HG02884 (cell line): Measurements from ENCODE around the gene GEMIN7.

Source experiments
- ATAC-seq: cut with Tn5 transposase; IDR thresholded peaks from one replicate; pipeline ENCODE4 v1.9.1; 2021; ENCODE audit warnings: mild to moderate bottlenecking, moderate library complexity; ENCODE audit not compliant: unreplicated experiment

The GEMIN7 gene, protein sequence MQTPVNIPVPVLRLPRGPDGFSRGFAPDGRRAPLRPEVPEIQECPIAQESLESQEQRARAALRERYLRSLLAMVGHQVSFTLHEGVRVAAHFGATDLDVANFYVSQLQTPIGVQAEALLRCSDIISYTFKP

DNA sequence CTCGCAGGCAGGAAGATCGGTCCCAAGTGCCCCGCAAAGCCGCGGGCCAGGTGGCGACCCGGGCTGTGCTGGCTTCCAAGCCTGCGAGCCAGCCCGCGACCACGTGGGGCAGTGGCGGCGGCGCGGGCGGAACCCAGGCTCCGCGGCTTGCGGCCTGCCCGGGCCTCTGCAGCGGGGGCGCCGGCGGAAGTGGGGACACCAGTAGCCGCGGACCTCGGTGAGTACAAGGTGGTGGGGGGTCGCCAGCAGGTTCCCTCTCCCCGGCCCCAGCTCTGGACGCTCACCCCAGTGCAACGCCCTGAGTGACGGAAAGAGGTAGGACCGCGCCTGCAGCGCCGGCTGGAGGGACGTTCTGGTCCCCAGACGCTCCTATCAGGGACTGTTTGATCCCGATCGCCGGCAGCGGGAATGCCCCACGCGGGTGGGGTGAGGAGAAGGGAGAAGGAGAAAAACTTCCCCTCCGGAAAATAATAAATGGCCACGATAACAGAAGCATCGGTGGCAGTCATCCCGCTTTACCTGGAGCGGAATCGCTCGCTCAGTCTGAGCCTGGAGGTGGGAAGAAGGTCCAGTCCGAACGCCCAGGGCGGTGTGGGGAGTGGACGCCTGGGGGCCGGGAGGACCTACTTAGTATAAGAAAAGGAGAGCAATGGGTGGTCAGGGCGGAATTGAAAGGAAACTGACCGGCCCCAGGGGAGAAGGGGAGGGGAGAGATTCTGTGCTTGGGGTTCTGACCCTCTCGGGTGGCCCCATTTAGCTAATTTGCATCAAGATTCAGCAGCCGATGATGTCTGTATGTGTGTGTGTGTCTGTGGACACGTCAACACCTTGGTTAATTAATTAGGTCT is at the start of gene GEMIN7:
Gene GEMIN7, plus strand, starts transcription at position 198 of the 848 bp plus-strand sequence. CDS start 10,855 bp downstream, outside the sequence.
- ATAC-seq = no peak

DNA sequence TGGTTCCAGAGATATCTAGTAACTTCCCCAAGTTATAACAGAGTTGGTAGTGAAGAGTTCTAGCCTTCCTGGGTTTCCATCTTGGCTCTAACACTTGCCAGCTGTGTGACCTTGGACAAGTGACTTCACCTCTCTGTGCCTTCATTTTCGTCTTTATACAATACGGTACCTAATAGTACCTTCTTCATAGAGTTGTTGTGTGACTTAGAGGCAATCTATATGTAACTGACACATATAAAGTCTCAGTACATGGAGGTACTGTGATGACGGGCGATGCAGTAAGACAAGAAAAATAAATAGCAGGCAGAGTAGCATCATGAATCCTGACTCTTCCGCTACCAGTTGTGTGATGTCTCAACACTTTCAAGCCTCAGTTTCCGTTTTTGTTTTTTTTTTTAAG is 48.2 kb upstream of the GEMIN7 start:
- no peak for ATAC-seq

DNA sequence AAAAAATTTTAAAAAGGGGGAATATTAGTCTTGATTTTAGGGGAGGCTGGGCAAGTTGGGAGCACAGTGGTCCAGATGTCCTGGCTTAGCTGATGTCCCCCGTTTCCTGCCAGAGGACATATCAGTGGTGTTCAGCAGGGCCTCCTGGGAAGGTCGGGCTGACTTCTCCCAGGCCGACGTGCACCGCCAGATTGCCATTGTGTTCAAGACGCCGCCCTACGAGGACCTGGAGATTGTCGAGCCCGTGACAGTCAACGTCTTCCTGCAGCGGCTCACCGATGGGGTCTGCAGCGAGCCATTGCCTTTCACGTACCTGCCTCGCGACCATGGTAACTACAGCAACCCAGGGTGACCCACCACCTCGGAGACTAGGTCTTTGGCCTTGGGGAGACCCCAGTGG is 46.6 kb upstream of the GEMIN7 start:
- no peak for ATAC-seq

DNA sequence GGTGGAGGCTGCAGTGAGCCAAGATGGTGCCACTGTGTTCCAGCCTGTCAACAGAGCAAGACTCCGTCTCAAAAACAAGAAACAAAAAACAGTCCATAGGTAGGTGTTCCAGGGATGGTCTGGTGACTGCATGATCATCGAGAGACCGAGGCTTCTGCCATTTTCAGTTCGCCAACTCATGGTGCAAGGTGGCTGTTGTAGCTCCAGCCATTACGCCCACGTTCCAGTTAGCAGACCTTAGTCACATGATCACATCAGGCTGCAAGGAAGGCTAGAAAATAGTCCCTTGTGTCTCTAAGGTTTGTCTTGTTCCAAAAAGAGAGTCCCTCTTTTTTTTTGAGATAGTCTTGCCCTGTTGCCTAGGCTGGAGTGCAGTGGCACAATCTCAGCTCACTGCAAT is 43.3 kb upstream of the GEMIN7 start:
- no peak for ATAC-seq

DNA sequence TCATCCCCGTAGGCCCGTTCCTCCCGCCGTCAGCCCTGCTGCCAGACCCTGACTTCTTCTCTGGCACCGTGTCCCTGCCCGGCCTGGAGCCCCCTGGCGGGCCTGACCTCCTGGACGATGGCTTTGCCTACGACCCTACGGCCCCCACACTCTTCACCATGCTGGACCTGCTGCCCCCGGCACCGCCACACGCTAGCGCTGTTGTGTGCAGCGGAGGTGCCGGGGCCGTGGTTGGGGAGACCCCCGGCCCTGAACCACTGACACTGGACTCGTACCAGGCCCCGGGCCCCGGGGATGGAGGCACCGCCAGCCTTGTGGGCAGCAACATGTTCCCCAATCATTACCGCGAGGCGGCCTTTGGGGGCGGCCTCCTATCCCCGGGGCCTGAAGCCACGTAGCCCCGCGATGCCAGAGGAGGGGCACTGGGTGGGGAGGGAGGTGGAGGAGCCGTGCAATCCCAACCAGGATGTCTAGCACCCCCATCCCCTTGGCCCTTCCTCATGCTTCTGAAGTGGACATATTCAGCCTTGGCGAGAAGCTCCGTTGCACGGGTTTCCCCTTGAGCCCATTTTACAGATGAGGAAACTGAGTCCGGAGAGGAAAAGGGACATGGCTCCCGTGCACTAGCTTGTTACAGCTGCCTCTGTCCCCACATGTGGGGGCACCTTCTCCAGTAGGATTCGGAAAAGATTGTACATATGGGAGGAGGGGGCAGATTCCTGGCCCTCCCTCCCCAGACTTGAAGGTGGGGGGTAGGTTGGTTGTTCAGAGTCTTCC is 41.5 kb upstream of the GEMIN7 start:
- ATAC-seq = no peak

DNA sequence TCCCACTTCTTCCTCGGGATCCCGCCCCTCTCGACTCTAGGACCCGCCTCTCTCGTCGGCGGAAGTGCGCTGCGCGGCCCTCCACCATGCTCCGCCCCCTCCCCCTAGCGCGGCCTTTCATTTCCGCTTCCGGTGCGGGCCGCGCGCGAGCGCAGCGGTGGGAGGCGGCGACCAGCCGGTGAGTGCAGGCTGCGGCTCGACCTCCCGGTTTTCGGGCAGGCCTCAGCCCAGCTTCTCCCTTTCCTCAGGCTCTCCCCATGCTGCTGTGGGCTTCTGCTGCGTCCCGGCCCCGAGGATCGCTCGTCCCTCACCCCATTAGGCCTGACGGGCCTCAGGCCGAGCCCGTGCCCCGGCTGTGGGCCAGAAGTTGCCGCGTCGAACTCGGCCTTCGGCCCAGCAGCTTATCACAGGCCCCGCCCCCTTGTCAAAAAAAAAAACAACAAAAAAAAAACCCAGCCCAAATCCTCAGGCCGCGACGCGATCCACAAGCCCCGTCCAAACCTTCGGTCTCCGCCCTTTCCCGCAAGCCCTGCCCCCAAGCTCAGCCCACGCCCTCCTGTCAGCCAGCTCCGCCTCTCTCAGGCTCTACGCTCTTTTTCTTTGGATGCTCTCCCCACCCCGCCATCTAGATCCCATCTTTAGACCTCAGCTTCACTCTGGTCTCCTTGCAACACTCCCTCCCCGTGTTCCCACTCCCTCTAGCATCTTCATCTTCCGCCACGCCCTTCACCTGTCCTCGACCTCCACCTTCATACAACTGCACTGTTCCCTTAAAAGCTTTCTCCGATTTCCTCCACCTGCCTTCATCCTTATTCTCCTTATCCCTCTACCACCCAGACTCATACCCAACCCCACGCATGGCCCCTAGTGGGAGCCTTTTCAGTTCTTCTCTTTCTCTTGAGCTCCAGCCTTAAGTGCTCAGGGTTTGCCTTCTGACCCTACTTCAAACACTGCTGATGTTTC is 39.8 kb upstream of the GEMIN7 start, which contains the start of gene CLASRP:
Gene CLASRP, plus strand, starts transcription at position 115 of the 963 bp plus-strand sequence. CDS start 1,168 bp downstream, outside the sequence.
- ATAC-seq = peak; percentile 85

DNA sequence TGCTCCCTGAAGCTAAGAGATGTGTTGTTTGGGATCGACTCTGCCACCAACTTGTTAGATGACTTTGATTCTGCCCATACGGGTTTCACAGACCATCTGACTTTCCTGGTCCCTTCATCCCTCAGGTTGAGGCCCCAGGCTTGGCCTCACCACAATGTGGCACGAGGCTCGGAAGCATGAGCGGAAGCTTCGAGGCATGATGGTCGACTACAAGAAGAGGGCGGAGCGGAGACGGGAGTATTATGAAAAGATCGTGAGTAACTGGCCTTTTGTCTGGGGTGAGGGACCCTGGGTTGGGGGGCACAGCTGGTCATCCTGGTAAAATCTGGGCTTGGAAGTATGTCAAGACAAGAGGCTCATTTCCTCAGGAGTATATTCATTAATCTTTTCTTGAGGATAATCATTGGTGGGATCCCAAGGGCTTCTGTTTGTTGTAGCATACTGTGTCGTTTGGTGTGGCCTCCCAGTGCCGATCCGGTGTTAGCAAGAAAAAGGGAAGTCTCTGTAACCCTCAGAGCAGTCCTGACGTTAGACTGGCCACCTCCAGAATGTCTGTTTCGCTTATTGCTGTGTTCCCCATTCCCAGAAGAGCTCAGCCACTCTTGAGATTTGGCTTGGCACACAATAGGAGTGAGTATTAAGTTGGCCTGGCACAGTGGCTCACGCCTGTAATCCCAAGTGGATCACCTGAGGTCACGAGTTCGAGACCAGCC is 38.8 kb upstream of the GEMIN7 start:
- no peak for ATAC-seq

DNA sequence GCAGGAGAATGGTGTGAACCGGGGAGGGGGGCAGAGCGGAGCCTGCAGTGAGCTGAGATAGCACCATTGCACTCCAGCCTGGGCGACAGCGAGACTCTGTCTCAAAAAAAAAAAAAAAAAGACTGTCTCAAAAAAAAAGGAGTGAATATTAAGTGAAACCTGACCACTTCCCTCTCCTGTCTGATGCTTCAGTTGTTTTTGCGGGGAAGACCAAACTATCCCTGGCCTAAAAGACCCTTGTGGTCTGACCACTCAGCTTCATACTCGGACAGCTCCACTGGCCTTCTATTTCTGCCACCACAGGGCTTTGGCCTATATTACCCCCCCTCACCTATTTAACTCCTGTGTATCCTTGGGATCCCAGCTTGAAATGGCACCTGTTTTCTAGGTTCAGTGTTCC is 37.9 kb upstream of the GEMIN7 start:
- ATAC-seq = no peak

DNA sequence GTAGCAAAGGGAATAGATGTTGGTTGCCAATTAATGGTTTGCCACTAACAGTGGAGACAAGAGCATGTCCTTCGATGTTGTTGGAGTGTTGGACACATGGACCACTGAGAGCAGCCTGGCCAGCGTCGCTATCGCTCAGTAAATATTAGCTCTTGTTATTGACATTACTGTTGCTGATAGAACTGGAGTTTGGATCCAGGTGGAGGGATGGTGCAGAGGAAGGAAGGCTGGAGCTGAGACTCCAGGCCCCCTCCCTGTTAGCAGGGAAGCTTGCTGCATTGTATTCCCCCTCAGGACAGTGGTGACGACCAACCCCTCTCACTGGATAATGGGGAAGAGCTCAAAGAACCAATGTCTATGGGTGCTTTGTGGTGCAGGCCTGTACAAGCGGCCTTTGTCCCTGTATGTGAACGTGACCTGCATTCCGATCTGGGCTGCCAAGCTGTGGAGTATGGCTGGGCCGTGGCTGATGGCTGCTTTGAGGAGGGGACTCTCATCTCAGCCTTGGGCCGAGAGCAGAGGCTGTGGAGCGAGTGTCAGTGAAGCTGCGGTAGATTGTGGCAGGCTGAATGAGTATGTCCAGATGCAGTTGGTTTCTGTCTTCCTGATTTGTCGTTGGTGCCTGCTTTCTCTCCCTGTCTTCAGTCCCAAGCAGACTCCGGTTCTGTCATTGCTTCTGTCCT is 33.2 kb upstream of the GEMIN7 start:
- no peak for ATAC-seq

DNA sequence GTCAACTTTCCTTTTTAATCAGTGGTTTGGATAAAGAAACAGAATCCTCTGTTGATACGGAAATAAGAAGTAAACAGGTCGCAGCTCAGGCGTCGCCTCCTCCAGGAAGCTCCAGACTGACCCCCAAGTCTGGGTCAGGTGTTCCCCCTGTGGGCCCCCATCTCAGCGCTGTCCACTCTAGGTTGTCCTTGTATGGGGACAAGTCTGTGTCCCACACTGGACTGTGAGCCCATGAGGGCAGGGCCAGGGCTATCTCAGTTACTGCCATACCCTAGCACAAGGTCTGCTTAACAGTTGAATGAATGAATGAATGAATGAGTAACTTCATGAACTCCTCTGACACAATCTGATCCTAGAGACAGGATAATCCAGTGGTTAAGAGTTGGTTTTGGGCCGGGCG is 32.7 kb upstream of the GEMIN7 start:
- ATAC-seq = no peak

DNA sequence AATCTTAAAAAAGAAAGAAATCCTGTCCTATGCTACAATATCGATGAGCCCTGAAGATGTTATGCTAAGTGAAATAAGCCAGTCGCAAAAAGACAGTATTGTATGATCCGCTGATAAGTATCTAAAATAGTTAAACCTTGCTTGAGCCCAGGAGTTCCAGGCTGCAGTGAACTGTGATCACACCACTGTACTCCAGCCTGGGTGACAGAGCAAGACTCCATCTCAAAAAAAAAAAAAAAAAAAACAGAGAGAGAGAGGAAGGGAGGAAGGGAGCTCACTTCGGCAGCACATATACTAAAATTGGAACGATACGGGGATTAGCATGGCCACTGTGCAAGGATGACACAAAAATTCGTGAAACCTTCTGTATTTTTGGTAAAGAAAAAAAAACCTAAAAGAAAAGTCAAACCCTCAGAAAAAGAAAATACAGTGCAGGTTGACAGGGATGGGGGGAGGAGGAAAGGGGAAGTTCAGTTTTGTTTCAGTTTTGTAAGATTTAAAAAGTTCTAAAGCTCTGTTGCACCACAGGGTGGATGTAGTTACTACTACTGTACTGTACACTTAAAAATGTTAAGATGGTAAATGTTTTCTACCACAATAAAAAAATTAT is 31.8 kb upstream of the GEMIN7 start:
- no peak for ATAC-seq

DNA sequence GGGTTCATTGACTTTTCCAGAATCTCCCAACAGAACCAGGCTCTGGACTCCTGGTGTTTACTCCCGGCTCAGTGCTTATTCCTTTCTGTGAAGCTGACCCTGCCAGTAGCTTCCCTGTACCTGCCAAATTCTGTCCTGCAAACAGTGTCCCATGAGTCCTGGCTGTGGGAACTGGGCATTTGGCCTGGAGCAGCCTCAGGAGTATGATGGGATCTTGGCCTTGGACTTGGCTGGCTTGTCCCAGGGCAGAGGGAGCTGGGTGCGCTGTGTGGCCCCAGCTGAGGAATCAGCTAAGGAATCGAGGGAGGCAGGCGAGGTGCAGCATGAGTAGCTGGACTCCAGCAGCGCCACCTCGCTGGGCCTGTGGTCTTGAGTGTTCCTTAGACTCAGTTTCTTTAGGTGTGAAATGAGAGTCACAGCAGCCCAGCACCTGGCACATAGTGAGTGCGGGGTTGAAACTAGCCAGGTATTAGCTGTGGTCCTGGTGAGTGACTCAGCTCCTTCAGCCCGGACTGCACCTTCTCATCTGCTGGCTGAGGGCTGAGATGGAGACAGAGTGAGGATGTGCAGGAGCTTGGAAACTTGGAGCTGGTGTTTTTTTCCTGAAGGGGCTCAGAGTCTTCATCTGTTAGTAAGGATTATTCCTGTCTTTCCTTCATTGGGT is 29.9 kb upstream of the GEMIN7 start:
- no peak for ATAC-seq

DNA sequence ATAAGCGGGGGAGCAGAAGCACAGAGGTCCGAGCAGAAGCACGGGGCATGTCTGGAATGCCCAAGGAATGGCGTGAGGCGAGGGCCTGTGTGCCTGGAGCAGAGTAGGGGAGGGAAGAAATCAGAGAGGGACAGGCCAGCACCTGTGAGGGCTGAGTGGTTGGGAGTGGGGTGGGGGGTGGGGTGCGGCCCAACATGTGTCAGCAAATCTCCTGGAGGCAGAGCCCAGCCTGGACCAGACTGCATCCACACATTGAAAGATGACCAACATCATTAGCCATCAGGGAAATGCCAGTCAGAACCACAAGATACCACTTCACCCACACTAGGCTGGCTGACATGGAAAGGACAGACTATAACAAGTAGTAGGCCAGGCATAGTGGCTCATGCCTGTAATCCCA is 29.0 kb upstream of the GEMIN7 start:
- no peak for ATAC-seq

DNA sequence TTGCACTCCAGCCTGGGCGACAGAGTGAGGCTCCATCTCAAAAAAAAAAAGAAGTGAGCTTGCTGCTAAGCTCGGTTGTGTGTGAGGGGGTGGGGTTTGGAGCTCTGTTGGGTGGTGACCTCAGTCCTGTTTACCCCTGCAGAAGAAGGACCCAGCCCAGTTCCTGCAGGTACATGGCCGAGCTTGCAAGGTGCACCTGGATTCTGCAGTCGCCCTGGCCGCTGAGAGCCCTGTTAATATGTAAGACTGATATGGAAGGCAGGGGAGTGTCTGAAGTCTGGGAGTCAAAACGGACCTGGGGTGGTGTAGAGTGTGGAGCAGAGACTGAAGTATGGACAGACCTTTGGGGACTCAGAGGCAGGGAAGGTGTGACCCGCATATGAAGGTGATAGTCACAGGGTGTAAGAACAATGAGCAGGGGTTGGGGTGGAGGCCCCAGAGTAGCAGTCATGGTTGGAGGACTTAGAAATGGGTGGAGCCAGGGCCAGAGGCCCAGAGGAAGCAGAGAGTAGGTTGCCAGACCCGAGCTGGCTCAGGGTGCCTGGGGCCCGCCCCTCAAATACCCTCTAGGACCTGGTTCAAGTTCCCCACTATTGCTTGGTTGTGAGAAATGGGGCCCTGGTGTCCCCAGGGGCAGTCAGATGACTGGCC is 27.0 kb upstream of the GEMIN7 start:
- ATAC-seq = no peak

DNA sequence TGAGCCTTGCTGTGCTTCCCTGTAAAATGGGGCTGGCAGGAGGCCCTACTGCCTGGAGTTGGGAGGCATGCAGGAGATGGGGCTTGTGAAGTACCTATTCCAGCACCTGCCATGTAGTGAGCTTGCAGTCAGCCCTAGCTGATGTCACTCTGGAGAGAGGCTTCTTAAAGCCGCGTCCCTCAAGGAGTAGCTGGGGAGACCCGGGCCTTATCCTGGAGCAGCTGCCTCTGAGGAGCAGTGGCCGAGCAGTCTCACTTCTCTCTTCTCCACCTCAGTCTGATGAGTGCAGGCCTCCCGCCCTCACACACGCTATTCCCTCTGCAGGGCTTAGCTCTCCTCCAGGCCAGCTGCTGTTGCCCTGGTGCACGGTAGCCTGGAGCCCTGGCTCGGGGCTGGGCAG is 22.2 kb upstream of the GEMIN7 start:
- ATAC-seq = no peak

DNA sequence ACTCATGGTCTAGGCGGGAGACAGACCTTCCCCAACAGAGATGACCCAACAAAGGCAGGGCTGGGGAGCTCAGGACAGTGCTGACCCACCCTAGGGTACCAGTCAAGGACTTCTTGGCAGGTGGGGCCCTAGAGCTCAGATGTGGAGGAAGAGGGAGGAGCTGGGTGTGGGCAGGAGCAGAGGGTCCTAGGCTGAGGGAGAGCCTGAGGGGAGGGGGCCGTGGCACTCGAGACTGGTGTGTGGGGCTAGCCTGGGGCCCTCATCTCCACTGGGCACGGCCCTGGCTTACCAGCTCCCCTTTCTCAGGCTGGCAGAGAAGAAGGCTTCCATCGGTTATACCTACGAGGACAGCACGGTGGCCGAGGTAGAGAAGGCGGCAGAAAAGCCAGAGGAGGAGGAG is 21.6 kb upstream of the GEMIN7 start:
- ATAC-seq = no peak

DNA sequence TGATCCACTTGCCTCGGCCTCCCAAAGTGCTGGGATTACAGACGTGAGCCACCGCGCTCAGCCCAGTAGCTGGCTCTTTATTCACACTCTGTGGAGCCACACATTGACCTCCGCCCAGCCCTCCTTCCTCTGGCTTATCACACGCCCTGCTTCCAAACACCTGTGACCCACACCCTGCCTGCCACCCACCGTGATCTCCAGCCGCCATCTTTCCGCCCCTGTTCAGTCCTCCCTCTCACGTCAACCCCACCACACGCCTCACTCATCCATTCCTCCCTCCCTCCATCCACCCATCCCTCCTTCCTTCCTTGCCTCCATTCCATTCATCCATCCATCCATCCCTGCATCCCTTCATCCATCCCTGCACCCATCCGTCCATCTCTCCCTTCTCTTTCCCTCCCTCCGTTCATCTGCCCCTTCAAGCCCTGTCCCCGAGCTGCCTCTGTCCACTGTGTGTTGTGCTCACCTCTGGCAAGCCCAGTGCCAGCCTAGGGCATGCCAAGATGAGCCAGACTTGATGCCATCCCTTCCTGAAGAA is 20.4 kb upstream of the GEMIN7 start:
- ATAC-seq = no peak
